ENCODE results near the gene SVOP. TPM values are rescaled to one million over a fixed set of nuclear protein-coding genes. Genes with fewer than 3 reads are reported as not detected.
"Not testable (repeated sequence)": the region's sequence is repeated elsewhere in the genome, so short reads cannot be mapped to it uniquely, and the experiment has no call there.

SVOP gene
- total RNA-seq, 2 donors from 2014 or later = not detected

GRCh38 chr12:108995370-108995992, 25.4 kb downstream of the SVOP start:
- H3K36me3 Mint-ChIP-seq = peaks cover 0 to 8% of the 10 kb centered on the region in 2 donors
- DNase-seq (ENCODE audit: low spot score in 2 of 2) = no peak
- H3K27ac Mint-ChIP-seq = no peak overlapping the region
- ATAC-seq = no peak
- H3K9me3 Mint-ChIP-seq = peaks cover 0 to 3% of the 10 kb centered on the region in 2 donors

- H3K9me3 Mint-ChIP-seq; H3K27ac Mint-ChIP-seq; H3K36me3 Mint-ChIP-seq; DNase-seq (ENCODE audit: low spot score in 2 of 2); ATAC-seq: not testable (repeated sequence)
Observed at GRCh38 chr12:108990103-108990502, 30.8 kb downstream of the SVOP start.

- no peak for ATAC-seq
- H3K9me3 Mint-ChIP-seq = no peaks in the 10 kb centered on the region
- DNase-seq (ENCODE audit: low spot score in 2 of 2) = no peak
- H3K36me3 Mint-ChIP-seq = no peaks in the 10 kb centered on the region
- H3K27ac Mint-ChIP-seq = no peak overlapping the region
Observed at GRCh38 chr12:108989376-108989775, 31.5 kb downstream of the SVOP start.

- Mint-ChIP-seq H3K36me3 (no peaks in the 10 kb centered on the region), H3K27ac (no peak overlapping the region), H3K9me3 (no peaks in the 10 kb centered on the region)
- no peak for DNase-seq (ENCODE audit: low spot score in 2 of 2)
- no peak for ATAC-seq
Observed at GRCh38 chr12:108985750-108986149, 35.1 kb downstream of the SVOP start.

GRCh38 chr12:108983227-108983626, 37.6 kb downstream of the SVOP start:
- Mint-ChIP-seq H3K36me3 (no peaks in the 10 kb centered on the region), H3K9me3 (no peaks in the 10 kb centered on the region), H3K27ac (no peak overlapping the region)
- DNase-seq (ENCODE audit: low spot score in 2 of 2) (no peak), ATAC-seq (no peak)

- no peaks in the 10 kb centered on the region for H3K9me3 Mint-ChIP-seq
- H3K36me3 Mint-ChIP-seq = no peaks in the 10 kb centered on the region
- H3K27ac Mint-ChIP-seq = no peak overlapping the region
- ATAC-seq = no peak
- DNase-seq (ENCODE audit: low spot score in 2 of 2) = no peak
Observed at GRCh38 chr12:108982621-108983219, 38.1 kb downstream of the SVOP start.

- ATAC-seq (no peak), DNase-seq (ENCODE audit: low spot score in 2 of 2) (no peak)
- Mint-ChIP-seq H3K9me3 (no peaks in the 10 kb centered on the region), H3K27ac (no peak overlapping the region), H3K36me3 (no peaks in the 10 kb centered on the region)
Observed at GRCh38 chr12:108981835-108982234, 39.0 kb downstream of the SVOP start.

- DNase-seq (ENCODE audit: low spot score in 2 of 2) = no peak
- Mint-ChIP-seq H3K27ac (no peak overlapping the region), H3K9me3 (no peaks in the 10 kb centered on the region), H3K36me3 (no peaks in the 10 kb centered on the region)
- no peak for ATAC-seq
Observed at GRCh38 chr12:108980831-108981618, 39.8 kb downstream of the SVOP start.

- Mint-ChIP-seq H3K27ac (no peak overlapping the region), H3K9me3 (no peaks in the 10 kb centered on the region), H3K36me3 (no peaks in the 10 kb centered on the region)
- DNase-seq (ENCODE audit: low spot score in 2 of 2) (no peak), ATAC-seq (no peak)
Observed at GRCh38 chr12:108977360-108977759, 43.5 kb downstream of the SVOP start.

GRCh38 chr12:108975024-108975593, 45.8 kb downstream of the SVOP start:
- ATAC-seq (no peak), DNase-seq (ENCODE audit: low spot score in 2 of 2) (no peak)
- H3K27ac Mint-ChIP-seq = no peak overlapping the region
- no peaks in the 10 kb centered on the region for H3K36me3 Mint-ChIP-seq
- no peaks in the 10 kb centered on the region for H3K9me3 Mint-ChIP-seq

- H3K27ac Mint-ChIP-seq = peak overlapping the region in 1 of 2 donors; percentile 42
- no peak for ATAC-seq
- no peaks in the 10 kb centered on the region for H3K9me3 Mint-ChIP-seq
- H3K36me3 Mint-ChIP-seq = no peaks in the 10 kb centered on the region
- DNase-seq (ENCODE audit: low spot score in 2 of 2) = no peak
Observed at GRCh38 chr12:108973629-108974152, 47.2 kb downstream of the SVOP start.

GRCh38 chr12:108972358-108972757, 48.5 kb downstream of the SVOP start:
- Mint-ChIP-seq H3K27ac (no peak overlapping the region), H3K36me3 (no peaks in the 10 kb centered on the region), H3K9me3 (no peaks in the 10 kb centered on the region)
- DNase-seq (ENCODE audit: low spot score in 2 of 2) = no peak
- ATAC-seq = no peak

- no peaks in the 10 kb centered on the region for H3K36me3 Mint-ChIP-seq
- no peak overlapping the region for H3K27ac Mint-ChIP-seq
- no peaks in the 10 kb centered on the region for H3K9me3 Mint-ChIP-seq
- DNase-seq (ENCODE audit: low spot score in 2 of 2) (no peak), ATAC-seq (no peak)
Observed at GRCh38 chr12:108969622-108970021, 51.2 kb downstream of the SVOP start.

- Mint-ChIP-seq H3K36me3 (no peaks in the 10 kb centered on the region), H3K9me3 (no peaks in the 10 kb centered on the region), H3K27ac (no peak overlapping the region)
- DNase-seq (ENCODE audit: low spot score in 2 of 2) (no peak), ATAC-seq (no peak)
Observed at GRCh38 chr12:108967869-108968540, 52.9 kb downstream of the SVOP start.

GRCh38 chr12:108966378-108967151, 54.3 kb downstream of the SVOP start:
- no peaks in the 10 kb centered on the region for H3K9me3 Mint-ChIP-seq
- no peaks in the 10 kb centered on the region for H3K36me3 Mint-ChIP-seq
- DNase-seq (ENCODE audit: low spot score in 2 of 2) (no peak), ATAC-seq (no peak)
- no peak overlapping the region for H3K27ac Mint-ChIP-seq

GRCh38 chr12:108965886-108966285, 55.0 kb downstream of the SVOP start:
- Mint-ChIP-seq H3K27ac (no peak overlapping the region), H3K36me3 (no peaks in the 10 kb centered on the region), H3K9me3 (no peaks in the 10 kb centered on the region)
- no peak for ATAC-seq
- DNase-seq (ENCODE audit: low spot score in 2 of 2) = no peak

Data from activated naive CD4-positive, alpha-beta T cell treated with anti-CD3 and anti-CD28 coated beads, Interleukin-2, amount 50 U/mL, for 72 hours (primary cell).